T-helper 17 cell (primary cell): ENCODE results near the gene FAAP100. TPM values are rescaled to one million over a fixed set of nuclear protein-coding genes. Genes with fewer than 3 reads are reported as not detected.
A peak's percentile ranks its signal among the peaks of the same experiment; 100 is the strongest.

Source experiments
- ATAC-seq: fragments of 150-1000 bp; cut with Tn5 transposase; 2 replicates; pipeline ENCODE4 v1.10.0; 2021; ENCODE audit warnings: mild to moderate bottlenecking, moderate library complexity
- DNase-seq, 3 donors: peaks; one replicate each; pipeline versions ENCODE4 v3.0.0 to v3.0.0-alpha.2; 2020 to 2021
- H3K9me3 ChIP-seq: one replicate; pipeline ENCODE4 v1.7.0; 2013; ENCODE audit warnings: low read length, mild to moderate bottlenecking; ENCODE audit not compliant: control insufficient read depth, poor library complexity, severe bottlenecking
- H3K27ac Mint-ChIP-seq: one replicate; pipeline ENCODE4 v1.8.0; 2022; ENCODE audit warnings: mild to moderate bottlenecking, moderate library complexity, mixed read lengths
- H3K27me3 Mint-ChIP-seq: one replicate; pipeline ENCODE4 v1.8.0; 2022; ENCODE audit warnings: mixed read lengths
- H3K36me3 Mint-ChIP-seq: one replicate; pipeline ENCODE4 v1.8.0; 2022; ENCODE audit warnings: low read depth, mixed read lengths
- H3K4me1 Mint-ChIP-seq: one replicate; pipeline ENCODE4 v1.8.0; 2022; ENCODE audit warnings: mild to moderate bottlenecking, mixed read lengths
- H3K4me3 Mint-ChIP-seq: one replicate; pipeline ENCODE4 v1.8.0; 2022; ENCODE audit warnings: mild to moderate bottlenecking, moderate library complexity, mixed read lengths
- total RNA-seq, 4 donors: library from RNA in 2 of 4; stranded (reverse) in 2 of 4; gene quantifications; one replicate each; pipeline ENCODE4 v1.2.3 and lab custom pipeline; 2022 to 2026

FAAP100 gene
- total RNA-seq, 2 donors from 2014 or later, result 25.2 to 30.6 TPM

DNA sequence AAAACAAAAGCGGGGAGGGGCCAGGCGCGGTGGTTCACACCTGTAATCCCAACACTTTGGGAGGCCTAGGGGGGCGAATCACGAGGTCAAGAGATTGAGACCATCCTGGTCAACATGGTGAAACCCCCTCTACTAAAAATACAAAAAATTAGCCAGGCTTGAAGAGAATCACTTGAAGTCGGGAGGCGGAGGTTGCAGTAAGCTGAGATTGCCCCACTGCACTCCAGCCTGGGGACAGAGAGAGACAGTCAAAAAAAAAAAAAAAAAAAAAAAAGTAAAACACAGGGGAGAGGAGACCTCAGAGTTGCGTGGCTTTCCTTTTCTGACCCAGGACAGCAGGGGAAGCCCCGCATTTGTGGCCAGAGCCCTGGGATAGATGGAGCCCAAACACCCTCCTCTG, 59.4 kb downstream of the FAAP100 start:
- DNase-seq, result no peak
- Mint-ChIP-seq H3K4me3 (no peak overlapping the region), H3K27ac (no peak overlapping the region), H3K27me3 (no peaks in the 10 kb centered on the region), H3K36me3 (no peaks in the 10 kb centered on the region), H3K4me1 (peaks cover 4% of the 10 kb centered on the region)
- no peak for ATAC-seq
- H3K9me3 ChIP-seq, result no peaks in the 10 kb centered on the region

GRCh38 chr17:81492202-81492601, 60.0 kb downstream of the FAAP100 start:
- no peaks in the 10 kb centered on the region for H3K27me3 Mint-ChIP-seq
- DNase-seq (no peak), ATAC-seq (no peak)
- peaks cover 4% of the 10 kb centered on the region for H3K4me1 Mint-ChIP-seq
- no peaks in the 10 kb centered on the region for H3K36me3 Mint-ChIP-seq
- no peak overlapping the region for H3K4me3 Mint-ChIP-seq
- H3K9me3 ChIP-seq, result no peaks in the 10 kb centered on the region
- no peak overlapping the region for H3K27ac Mint-ChIP-seq

DNA sequence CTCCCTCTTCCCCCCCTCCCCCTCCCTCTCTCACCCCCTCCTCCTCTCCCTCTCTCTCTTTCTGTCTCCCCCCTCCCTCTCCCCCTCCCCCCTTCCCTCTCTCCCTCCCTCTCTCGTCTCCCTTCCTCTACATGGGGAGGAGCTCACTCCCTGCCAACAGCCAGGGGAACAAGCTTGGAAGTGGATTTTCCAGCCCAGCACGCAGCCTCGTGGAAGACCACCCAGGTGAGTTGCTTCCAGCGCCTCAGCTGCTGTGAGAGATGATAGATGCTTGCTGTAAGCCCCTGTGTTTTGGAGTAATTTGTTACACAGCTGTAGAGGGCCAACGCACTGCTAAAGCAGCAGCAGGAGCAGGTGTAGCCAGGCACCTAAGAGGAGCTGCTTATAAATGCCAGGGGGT, 60.4 kb downstream of the FAAP100 start:
- no peak for ATAC-seq
- no peaks in the 10 kb centered on the region for H3K9me3 ChIP-seq
- no peak overlapping the region for H3K4me3 Mint-ChIP-seq
- peaks cover 4% of the 10 kb centered on the region for H3K4me1 Mint-ChIP-seq
- DNase-seq, result no peak
- no peaks in the 10 kb centered on the region for H3K27me3 Mint-ChIP-seq
- no peaks in the 10 kb centered on the region for H3K36me3 Mint-ChIP-seq
- H3K27ac Mint-ChIP-seq, result no peak overlapping the region

GRCh38 chr17:81491181-81491581, 61.0 kb downstream of the FAAP100 start:
- H3K36me3 Mint-ChIP-seq, result no peaks in the 10 kb centered on the region
- H3K27me3 Mint-ChIP-seq, result no peaks in the 10 kb centered on the region
- no peak for ATAC-seq
- DNase-seq, result no peak
- no peaks in the 10 kb centered on the region for H3K9me3 ChIP-seq
- no peak overlapping the region for H3K27ac Mint-ChIP-seq
- peaks cover 5% of the 10 kb centered on the region for H3K4me1 Mint-ChIP-seq
- no peak overlapping the region for H3K4me3 Mint-ChIP-seq

GRCh38 chr17:81489998-81490992, 61.9 kb downstream of the FAAP100 start:
- no peak for DNase-seq
- ATAC-seq, result no peak
- Mint-ChIP-seq H3K27ac (no peak overlapping the region), H3K27me3 (no peaks in the 10 kb centered on the region), H3K36me3 (no peaks in the 10 kb centered on the region), H3K4me1 (peaks cover 8% of the 10 kb centered on the region), H3K4me3 (peak overlapping the region; percentile 67)
- H3K9me3 ChIP-seq, result no peaks in the 10 kb centered on the region

Other genes starting within 250 kb of the FAAP100 start
- gene BAHCC1, start 156.9 kb downstream of the FAAP100 start, total RNA-seq, result under 1 TPM; 0.22 to 0.29 TPM
- 1,000 to 10,000 TPM; 1,202 to 1,502 TPM for gene ACTG1, start 39.6 kb downstream of the FAAP100 start, total RNA-seq
- under 1 TPM; 0.65 to 0.72 TPM for gene FSCN2, start 24.0 kb downstream of the FAAP100 start, total RNA-seq
- 10 to 100 TPM; 76.0 to 84.1 TPM for gene NPLOC4, start 84.8 kb upstream of the FAAP100 start, total RNA-seq
- under 1 TPM in 1 of 2 donors, not detected in 1; 0.15 TPM for gene TSPAN10, start 84.8 kb upstream of the FAAP100 start, total RNA-seq
- 1 to 10 TPM in 1 of 2 donors, under 1 TPM in 1; 0.50 to 2.2 TPM for gene PDE6G, start 104.2 kb upstream of the FAAP100 start, total RNA-seq
- gene OXLD1, start 114.3 kb upstream of the FAAP100 start, total RNA-seq, result 10 to 100 TPM; 32.8 to 34.4 TPM
- 10 to 100 TPM; 15.0 to 18.4 TPM for gene CCDC137, start 114.4 kb upstream of the FAAP100 start, total RNA-seq
- 10 to 100 TPM; 10.5 to 34.0 TPM for gene ARL16, start 131.4 kb upstream of the FAAP100 start, total RNA-seq
- gene HGS, start 131.7 kb upstream of the FAAP100 start, total RNA-seq, result 100 to 1,000 TPM; 111 to 121 TPM
- 10 to 100 TPM; 21.4 to 21.8 TPM for gene MRPL12, start 151.0 kb upstream of the FAAP100 start, total RNA-seq
- gene SLC25A10, start 159.9 kb upstream of the FAAP100 start, total RNA-seq, result 1 to 10 TPM; 3.4 TPM